ENCODE results near the gene LRP1B.

LRP1B gene

GRCh38 chr2:142127248-142127647 lies 3.6 kb downstream of the LRP1B start:
- Histone ChIP-seq H3K79me2 (ENCODE audit: insufficient read depth, low read length) (no peaks in the 10 kb centered on the region), H3K9ac (ENCODE audit: low read depth, low read length, poor library complexity, severe bottlenecking) (no peak overlapping the region), H3K36me3 (ENCODE audit: insufficient read depth, low read length) (no peaks in the 10 kb centered on the region), H3K4me3 (ENCODE audit: low read length, poor library complexity, severe bottlenecking) (no peak overlapping the region), H2AFZ (ENCODE audit: low read length) (no peak overlapping the region), H3K4me2 (ENCODE audit: low read depth, low read length, poor library complexity, severe bottlenecking) (no peak overlapping the region), H3F3A (ENCODE audit: low read depth) (no peaks in the 10 kb centered on the region), H3K4me1 (ENCODE audit: insufficient read depth, low read length, poor library complexity, severe bottlenecking) (no peaks in the 10 kb centered on the region), H3K9me3 (ENCODE audit: insufficient read depth, low read depth, low read length) (no peaks in the 10 kb centered on the region), H3K9me2 (replicated peaks; ENCODE audit: low read depth, low read length) (no peaks in the 10 kb centered on the region), H3K27me3 (ENCODE audit: insufficient read depth, low read length, poor library complexity, severe bottlenecking) (no peaks in the 10 kb centered on the region), H4K20me1 (ENCODE audit: insufficient read depth, low read length, poor library complexity, severe bottlenecking) (no peaks in the 10 kb centered on the region)
- TF ChIP-seq EZH2phosphoT487 (IDR thresholded peaks at IDR 0.05; ENCODE audit: borderline replicate concordance) (no peak), CTCF (conservative IDR thresholded peaks at IDR 0.05; ENCODE audit: low read length) (no peak)

- Histone ChIP-seq H3K27me3 (ENCODE audit: insufficient read depth, low read length, poor library complexity, severe bottlenecking) (no peaks in the 10 kb centered on the region), H3F3A (ENCODE audit: low read depth) (no peaks in the 10 kb centered on the region), H3K9ac (ENCODE audit: low read depth, low read length, poor library complexity, severe bottlenecking) (no peak overlapping the region), H3K9me3 (ENCODE audit: insufficient read depth, low read depth, low read length) (no peaks in the 10 kb centered on the region), H4K20me1 (ENCODE audit: insufficient read depth, low read length, poor library complexity, severe bottlenecking) (no peaks in the 10 kb centered on the region), H3K79me2 (ENCODE audit: insufficient read depth, low read length) (no peaks in the 10 kb centered on the region), H3K4me3 (ENCODE audit: low read length, poor library complexity, severe bottlenecking) (no peak overlapping the region), H3K4me1 (ENCODE audit: insufficient read depth, low read length, poor library complexity, severe bottlenecking) (no peaks in the 10 kb centered on the region), H3K36me3 (ENCODE audit: insufficient read depth, low read length) (no peaks in the 10 kb centered on the region), H3K4me2 (ENCODE audit: low read depth, low read length, poor library complexity, severe bottlenecking) (no peak overlapping the region), H3K9me2 (replicated peaks; ENCODE audit: low read depth, low read length) (no peaks in the 10 kb centered on the region), H2AFZ (ENCODE audit: low read length) (no peak overlapping the region)
- TF ChIP-seq EZH2phosphoT487 (IDR thresholded peaks at IDR 0.05; ENCODE audit: borderline replicate concordance): no peak
- TF ChIP-seq CTCF (conservative IDR thresholded peaks at IDR 0.05; ENCODE audit: low read length): no peak
Observed at GRCh38 chr2:142124706-142125105, 6.1 kb downstream of the LRP1B start.

GRCh38 chr2:142119347-142119746 lies 11.5 kb downstream of the LRP1B start:
- no peaks in the 10 kb centered on the region for H3K79me2 ChIP-seq (ENCODE audit: insufficient read depth, low read length)
- no peaks in the 10 kb centered on the region for H3K27me3 ChIP-seq (ENCODE audit: insufficient read depth, low read length, poor library complexity, severe bottlenecking)
- no peaks in the 10 kb centered on the region for H4K20me1 ChIP-seq (ENCODE audit: insufficient read depth, low read length, poor library complexity, severe bottlenecking)
- no peak overlapping the region for H3K4me2 ChIP-seq (ENCODE audit: low read depth, low read length, poor library complexity, severe bottlenecking)
- H3K9me2 ChIP-seq (replicated peaks; ENCODE audit: low read depth, low read length): no peaks in the 10 kb centered on the region
- no peak overlapping the region for H2AFZ ChIP-seq (ENCODE audit: low read length)
- no peaks in the 10 kb centered on the region for H3K4me1 ChIP-seq (ENCODE audit: insufficient read depth, low read length, poor library complexity, severe bottlenecking)
- no peak for TF ChIP-seq EZH2phosphoT487 (IDR thresholded peaks at IDR 0.05; ENCODE audit: borderline replicate concordance)
- TF ChIP-seq CTCF (conservative IDR thresholded peaks at IDR 0.05; ENCODE audit: low read length): no peak
- H3K4me3 ChIP-seq (ENCODE audit: low read length, poor library complexity, severe bottlenecking): no peak overlapping the region
- H3F3A ChIP-seq (ENCODE audit: low read depth): no peaks in the 10 kb centered on the region
- H3K9me3 ChIP-seq (ENCODE audit: insufficient read depth, low read depth, low read length): no peaks in the 10 kb centered on the region
- H3K36me3 ChIP-seq (ENCODE audit: insufficient read depth, low read length): no peaks in the 10 kb centered on the region
- H3K9ac ChIP-seq (ENCODE audit: low read depth, low read length, poor library complexity, severe bottlenecking): no peak overlapping the region
